Activated CD4-positive, alpha-beta T cell treated with anti-CD3 and anti-CD28 coated beads for 4 hours (primary cell): ENCODE results near the gene FBLN2.

ENCODE experiments used
- DNase-seq, 2 donors: peaks; one replicate each; pipeline ENCODE4 v3.0.0-alpha.2; 2020

FBLN2 gene

DNA sequence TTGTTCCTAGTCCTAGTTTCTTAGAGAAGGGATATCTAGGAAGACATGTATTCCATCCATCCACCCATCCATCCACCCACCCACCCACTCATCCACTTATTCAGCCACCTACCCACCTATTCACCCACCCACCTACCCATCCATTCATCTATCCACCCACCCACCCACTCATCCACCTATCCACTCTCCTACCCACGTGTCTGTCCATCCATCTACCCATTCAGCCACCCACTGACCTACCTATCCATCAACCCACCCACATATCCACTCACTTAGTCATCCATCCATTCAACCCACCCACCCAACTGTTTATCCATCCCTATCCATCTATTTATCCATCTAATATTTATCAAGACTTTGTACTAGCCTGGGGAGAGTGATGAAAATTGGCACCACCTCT lies 120.5 kb downstream of the FBLN2 start:
- no peak for DNase-seq

DNA sequence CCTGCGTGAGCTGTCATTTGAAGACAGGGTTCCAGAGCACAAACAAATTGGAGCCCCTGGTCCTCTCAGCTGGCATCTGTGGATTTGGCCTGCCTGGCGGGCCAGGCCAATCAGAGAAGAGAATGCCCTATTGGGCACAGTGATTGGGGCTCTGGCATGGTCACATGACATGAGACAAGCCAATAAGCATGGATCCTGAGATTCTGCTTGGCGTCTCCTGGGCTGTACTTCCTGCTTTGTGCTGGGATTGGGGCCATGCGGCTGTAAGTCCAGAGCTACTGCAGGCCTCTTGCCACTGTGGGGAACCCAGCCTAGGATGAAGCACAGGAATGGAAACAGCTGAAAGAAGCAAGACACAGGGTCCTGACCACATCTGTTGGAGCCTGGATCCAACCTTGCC lies 121.4 kb downstream of the FBLN2 start:
- DNase-seq, result no peak

DNA sequence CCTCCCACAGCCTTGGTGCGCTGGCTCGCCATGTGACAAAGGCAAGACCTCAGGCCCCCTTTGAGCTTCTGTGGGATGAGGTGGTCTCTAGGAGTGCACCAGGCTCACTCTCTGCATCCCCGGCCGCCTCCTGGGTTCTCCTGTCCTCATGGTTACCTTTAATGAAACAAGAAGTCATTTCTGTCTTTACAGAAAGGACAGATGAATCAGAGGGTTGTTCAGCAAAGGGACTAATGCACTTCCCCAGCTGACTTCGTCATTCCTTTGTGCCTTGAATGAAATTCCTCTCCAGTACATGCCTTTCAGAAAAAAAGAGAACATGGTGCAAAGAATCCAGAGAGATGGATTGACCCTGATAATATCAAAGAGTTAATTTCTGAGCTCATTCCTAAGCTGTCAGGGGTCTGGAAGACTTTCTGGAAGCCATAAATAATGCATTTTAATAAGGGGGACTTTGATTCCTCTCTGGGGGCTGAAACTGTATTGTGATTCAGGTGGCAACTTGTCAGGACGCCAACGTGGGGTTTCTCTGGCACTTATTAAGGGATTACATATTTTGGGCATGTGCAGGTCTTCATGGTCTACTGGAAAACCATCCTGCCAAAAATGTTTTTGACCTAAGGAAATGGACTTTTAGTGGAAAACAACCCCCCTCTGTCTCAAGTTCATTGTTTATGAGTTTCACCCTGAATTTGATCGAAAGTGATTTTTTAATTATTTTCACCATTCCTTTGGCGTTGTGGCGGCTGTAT lies 122.7 kb downstream of the FBLN2 start:
- no peak for DNase-seq

DNA sequence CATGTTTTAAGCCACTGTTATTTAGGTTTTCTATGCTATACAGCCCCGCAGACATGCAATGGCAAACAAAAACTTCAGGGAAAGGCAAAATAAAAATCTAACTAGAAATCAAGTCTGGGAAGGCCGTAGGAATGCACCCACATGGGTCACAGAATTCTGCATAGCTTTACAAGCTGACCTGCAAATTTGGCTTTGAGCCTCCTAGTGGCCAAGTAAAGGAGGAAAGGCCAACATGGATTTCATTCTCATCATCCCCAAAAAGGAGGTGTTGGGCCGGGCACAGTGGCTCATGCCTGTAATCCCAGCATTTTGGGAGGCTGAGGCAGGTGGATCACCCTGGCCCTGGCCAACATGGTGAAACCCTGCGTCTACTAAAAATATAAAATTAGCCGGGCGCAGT lies 124.3 kb downstream of the FBLN2 start:
- no peak for DNase-seq

DNA sequence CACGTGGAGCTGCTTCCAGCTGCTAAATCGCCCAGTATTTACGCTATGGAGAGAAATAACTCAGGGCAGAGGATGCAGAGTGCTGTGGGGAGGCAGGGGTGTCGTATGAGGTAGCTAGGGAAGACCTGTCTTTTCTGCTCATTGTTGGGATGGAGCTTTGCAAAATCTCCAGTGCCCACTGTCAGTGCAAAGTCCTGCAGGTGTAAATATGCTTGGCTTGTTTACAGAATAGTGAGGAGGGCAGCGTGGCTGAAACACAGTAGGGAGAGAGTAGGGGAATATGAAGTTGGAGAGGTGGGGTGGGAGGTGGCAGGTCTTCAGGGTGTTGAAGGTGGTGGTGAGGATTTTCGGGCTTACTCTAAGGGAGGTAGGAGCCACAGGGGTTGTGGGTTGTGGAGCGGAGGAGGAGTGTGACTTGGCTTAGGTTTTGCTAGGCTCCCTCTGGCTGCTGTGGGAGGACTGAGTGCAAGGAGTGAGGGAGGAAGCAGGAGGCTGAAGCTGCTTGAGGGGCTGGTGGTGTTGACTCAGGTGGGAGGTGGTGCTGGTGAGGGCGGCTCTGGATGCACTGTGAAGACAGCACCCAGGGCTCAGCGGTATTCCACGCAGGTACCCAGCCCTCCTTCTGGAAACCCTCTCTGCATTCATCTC lies 125.7 kb downstream of the FBLN2 start:
- DNase-seq, result no peak

DNA sequence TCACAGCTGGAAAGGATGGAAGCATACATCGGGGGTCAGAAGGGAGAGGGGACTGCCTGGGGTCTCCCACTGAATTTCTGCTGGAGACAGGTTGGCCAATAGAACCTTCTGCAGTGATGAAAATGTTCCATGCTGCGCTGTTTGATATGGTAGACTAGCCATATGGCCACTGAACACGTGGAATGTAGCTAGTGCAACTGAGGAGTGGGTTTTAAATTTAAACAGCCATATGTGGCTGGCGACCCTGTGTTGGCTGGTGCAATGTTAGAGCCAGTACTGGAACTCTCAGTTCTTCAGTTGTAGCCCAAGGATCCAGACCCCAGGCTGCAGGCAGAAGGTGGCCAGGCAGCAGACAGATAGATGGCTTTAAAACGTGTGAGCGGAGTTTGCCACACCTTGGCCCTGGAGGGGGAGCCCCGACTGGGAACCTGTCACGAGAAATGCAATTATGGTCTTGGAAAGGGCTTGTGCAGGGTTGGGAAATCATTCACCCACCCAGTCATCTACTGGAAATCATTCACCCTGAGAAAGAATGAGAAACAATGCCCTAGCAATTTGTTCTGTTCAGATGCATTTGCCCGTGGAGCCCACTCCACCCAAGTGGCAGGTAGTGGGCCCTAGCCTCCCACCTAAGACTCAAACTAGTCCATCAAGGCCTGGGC lies 127.6 kb downstream of the FBLN2 start:
- DNase-seq, result no peak

DNA sequence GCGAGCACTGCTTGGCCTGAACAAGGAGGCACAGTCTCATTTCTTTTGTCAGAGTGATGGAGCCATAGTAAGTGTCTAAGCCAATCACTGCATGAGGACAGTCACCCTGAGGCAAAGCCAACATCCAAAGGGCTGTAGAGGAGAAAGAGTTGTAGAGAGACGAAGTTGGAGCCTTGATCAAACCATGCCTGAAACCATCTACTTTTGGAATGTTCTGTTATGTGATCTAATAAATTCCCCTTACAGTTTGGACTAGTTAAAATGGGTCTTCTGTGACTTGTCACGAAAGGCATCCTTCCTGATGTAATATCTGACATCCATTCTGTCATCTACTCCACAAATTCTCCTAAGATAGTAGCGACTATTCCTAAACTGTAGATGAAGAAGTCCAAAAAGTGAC lies 128.3 kb downstream of the FBLN2 start:
- DNase-seq, result no peak

DNA sequence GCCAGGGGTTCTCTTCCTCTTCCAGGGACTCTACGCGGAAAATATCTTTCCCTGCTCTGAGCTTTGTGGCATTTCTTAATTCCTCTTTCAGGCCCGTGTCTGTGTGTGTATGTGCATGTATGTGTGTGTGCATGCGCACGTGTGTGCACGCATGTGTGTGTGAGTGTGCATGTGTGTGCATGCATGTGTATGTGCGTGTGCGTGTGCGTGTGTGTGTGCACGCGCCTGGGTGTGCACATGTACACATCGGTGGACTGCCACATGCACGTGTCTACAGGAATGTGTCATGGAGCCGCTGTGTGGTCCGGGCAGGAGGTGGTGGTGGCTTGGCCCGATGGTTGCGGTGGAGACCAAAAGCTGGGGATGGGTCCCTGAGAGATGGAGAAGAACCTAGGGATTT lies 133.0 kb downstream of the FBLN2 start:
- DNase-seq, result no peak

DNA sequence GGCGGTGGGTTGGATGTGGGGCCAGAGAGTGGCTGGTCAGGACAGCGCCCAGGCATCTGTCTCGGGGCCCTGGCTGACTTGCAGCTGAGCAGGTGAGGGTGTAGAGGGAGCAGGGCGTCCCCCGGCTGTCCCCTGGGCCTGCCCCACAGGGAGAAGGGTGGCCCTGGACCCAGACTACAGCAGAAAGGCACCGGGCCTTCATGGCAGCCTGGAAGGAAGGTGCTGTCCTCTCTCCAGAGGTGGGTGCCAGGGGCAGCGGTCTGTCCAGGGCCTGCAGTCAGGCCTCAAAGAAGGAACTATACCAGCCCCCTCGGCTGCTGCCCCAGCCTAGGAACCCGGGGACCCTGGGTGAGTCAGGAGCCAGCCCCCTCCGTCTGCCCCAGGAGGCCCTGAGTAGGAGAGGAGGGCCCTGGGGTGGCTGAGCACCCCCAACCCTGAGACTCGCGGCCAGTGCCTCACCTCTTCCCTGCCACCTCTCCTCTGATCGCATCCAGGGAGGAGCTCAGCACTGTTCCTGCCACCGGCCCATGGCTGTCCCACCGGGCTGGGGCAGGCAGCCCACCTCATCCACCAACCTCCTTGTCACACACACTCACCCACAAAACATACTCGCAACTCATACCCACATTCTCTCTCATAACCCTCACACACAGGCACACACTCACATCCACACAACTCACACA lies 133.5 kb downstream of the FBLN2 start:
- no peak for DNase-seq

DNA sequence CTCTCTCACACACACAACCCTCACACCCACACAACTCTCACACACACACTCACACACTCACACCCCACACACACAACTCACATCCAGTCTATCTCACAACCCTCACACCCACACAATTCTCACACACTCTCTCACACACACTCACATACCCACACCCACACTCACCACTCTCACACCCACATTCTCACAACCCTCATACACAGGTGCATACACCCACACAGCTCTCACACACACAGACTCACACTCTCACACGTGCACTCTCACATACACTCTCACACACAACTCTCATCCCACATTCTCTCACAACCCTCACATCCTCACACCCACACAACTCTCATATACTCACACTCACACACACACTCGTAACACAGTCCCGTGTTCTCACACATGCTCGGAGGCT lies 134.4 kb downstream of the FBLN2 start:
- DNase-seq, result no peak

DNA sequence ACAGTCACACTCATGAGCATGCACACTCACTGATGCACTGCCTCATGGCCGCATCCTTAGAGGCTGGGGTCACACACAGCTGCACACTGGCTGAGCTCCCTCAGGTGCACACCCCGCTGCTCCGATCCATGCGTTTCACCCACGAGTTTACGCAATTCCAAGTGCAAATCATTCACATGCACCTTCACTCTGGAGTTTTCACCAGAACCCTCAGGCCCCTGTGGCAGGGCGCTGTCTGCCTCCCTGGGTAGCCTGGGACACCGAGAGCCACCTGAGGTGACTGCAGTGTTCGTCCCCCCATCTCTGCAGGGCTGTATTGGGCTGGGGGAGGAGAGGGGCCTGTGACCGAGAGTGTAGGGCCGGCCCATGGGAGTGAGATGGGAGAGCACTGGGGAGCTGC lies 134.8 kb downstream of the FBLN2 start:
- DNase-seq, result no peak

DNA sequence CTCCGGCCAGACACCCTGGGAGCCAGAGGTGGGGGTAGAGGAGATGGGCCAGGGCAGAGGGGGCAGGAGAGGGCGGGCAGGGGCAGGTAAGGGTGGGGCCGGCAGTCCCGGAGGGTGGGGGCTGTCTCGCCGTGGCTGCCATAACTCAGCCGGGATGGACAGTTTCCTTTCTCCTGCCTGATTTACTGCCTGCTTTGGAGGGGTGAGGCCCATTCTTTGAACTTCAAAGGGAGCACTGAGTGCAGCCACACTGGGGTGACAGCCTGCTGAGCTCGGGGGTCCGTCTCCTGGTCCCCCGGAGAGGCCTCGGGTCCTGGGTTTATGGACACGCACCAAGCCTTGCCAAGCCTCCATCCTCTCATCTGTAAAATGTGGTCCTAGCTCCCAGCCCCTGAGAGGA lies 135.4 kb downstream of the FBLN2 start:
- no peak for DNase-seq

DNA sequence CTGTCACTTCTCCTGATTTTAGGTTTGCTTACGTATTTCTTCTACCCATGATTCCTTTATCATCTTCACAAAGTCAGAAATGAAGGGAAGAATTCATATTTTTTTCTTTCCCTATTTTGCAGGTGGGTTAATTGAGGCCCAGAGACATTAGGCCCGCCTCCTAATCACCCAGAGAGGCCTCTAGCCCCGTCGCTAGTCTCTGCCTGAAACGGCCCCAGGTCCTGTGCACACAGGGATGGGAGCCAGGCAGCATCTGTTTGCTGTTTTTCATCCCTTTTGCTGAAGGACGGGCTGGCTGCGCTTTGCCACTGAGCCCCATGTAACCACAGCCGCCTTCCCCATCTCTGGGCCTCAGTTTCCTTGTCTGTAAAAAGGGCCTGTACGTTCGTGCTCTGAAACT lies 135.9 kb downstream of the FBLN2 start:
- no peak for DNase-seq

DNA sequence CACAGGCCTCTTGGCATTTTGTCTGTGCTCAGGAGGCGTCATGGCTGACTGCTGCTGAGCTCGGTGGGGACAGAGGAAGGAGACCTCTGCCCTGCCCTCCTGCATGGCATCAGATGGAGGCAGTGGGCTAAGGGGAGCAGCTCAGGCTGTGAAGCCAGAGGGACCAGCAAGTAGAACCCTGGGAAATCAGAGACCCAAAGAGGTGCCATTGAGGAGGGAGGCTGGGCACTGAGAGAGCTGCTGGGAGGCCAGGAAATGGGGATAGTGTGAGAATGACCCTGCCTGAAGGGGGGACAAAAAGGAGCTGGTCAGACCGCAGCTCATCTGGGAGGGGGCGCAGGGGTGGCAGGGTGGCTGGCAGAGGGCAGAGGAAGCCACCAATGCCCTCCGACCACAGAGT lies 136.8 kb downstream of the FBLN2 start:
- no peak for DNase-seq

DNA sequence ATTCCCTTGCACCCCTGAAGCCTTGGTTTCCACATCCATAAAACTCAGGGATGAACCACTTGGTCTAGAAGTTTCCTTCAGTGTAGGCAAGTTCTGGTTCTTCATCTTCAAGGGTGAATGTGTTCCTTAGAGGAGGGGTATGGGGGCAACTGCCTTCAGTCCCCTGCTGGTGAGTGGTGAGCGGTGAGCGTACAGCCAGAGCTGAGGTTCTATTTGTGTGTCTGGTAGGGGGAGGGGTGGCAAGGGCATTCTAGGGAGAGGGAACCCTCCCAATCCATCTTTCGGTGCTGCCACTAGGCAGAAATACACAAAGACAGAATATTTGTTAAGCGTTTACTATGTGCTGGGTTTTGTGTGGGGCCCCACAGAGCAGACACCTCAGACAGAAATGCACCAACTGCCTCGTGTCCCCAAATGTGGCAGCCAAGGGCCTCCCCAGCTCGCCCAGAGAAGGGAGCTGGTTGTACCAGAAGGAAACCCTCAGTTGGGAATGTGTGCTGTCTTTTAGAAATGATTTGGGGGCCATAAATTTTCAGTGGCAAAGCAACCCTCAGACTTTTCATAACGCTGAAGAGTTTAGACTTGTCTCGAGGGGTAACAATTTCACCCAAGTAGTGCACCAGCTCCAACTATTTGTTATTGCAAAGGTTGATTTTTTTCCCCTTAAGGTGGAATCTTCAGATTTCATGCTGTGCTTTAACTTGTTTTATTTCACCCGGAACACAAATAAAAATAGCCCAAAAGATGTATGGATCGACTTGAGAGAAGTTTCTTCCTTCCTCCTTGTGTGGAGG lies 137.6 kb downstream of the FBLN2 start:
- no peak for DNase-seq

DNA sequence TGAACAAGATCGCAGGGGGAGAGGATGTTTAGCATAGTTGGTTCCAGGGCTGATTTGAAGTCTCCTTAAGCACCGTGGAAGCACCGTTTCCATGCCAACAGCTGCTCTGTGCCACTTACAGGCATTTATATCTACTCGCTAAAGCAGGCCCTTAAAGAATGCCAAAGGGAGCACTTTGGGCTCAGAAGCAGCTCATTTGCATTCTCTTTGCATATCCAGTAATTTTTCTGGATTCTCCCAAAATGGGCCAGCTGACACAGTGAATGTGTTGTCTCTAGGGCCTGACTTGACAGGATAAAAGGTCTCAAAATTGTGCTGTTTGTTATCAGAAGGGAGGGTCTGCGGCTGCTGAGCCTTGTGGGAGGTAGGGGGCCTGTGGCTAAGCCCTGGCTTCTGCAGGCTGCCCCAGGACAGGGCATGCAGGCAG lies 138.6 kb downstream of the FBLN2 start:
- DNase-seq, result no peak
